ENCODE data around the gene PEX7.
A peak's percentile ranks its signal among the peaks of the same experiment; 100 is the strongest.
"Not testable (repeated sequence)": the region's sequence is repeated elsewhere in the genome, so short reads cannot be mapped to it uniquely, and the experiment has no call there.

Gene PEX7

GRCh38 chr6:136904477-136904876, 82.1 kb downstream of the PEX7 start:
- not testable (repeated sequence) for DNase-seq

- DNase-seq: no peak
Measured at GRCh38 chr6:136914947-136915346, 92.6 kb downstream of the PEX7 start.

GRCh38 chr6:136918706-136919105, 96.3 kb downstream of the PEX7 start:
- DNase-seq: no peak

GRCh38 chr6:136920216-136920615, 97.8 kb downstream of the PEX7 start:
- DNase-seq: no peak

- no peak for DNase-seq
Measured at GRCh38 chr6:136920671-136921380, 98.4 kb downstream of the PEX7 start.

GRCh38 chr6:136921381-136921935, 99.1 kb downstream of the PEX7 start:
- DNase-seq: no peak

- peak; percentile 48 for DNase-seq
Measured at GRCh38 chr6:136921936-136922684, 99.7 kb downstream of the PEX7 start, which contains the start of gene SLC35D3. Gene SLC35D3 (plus strand): TSS chr6:136922301. CDS start chr6:136922429, 128 bp downstream.

GRCh38 chr6:136922685-136923006, 100.3 kb downstream of the PEX7 start:
- DNase-seq: no peak

- DNase-seq: no peak
Measured at GRCh38 chr6:136923116-136923953, 100.9 kb downstream of the PEX7 start.

- no peak for DNase-seq
Measured at GRCh38 chr6:136923954-136924673, 101.7 kb downstream of the PEX7 start.

- DNase-seq: no peak
Measured at GRCh38 chr6:136926383-136926782, 104.0 kb downstream of the PEX7 start.

GRCh38 chr6:136927292-136927691, 104.9 kb downstream of the PEX7 start:
- DNase-seq: no peak

- DNase-seq: no peak
Measured at GRCh38 chr6:136930528-136930927, 108.1 kb downstream of the PEX7 start.

GRCh38 chr6:136932599-136932998, 110.2 kb downstream of the PEX7 start:
- no peak for DNase-seq

GRCh38 chr6:136945072-136945471, 122.7 kb downstream of the PEX7 start:
- no peak for DNase-seq

- peak; percentile 39 for DNase-seq
Measured at GRCh38 chr6:136945711-136946121, 123.3 kb downstream of the PEX7 start.

- DNase-seq: no peak
Measured at GRCh38 chr6:136947037-136947436, 124.6 kb downstream of the PEX7 start.

- not testable (repeated sequence) for DNase-seq
Measured at GRCh38 chr6:136949957-136950356, 127.6 kb downstream of the PEX7 start.

GRCh38 chr6:136950436-136951126, 128.2 kb downstream of the PEX7 start:
- no peak for DNase-seq

- no peak for DNase-seq
Measured at GRCh38 chr6:136952714-136953260, 130.4 kb downstream of the PEX7 start.

- no peak for DNase-seq
Measured at GRCh38 chr6:136955123-136955522, 132.7 kb downstream of the PEX7 start.

Data from inflammatory macrophage treated with lipopolysaccharide for 4 hours (primary cell).